Pancreas (tissue), 10 donors: ENCODE data around the gene TEKTIP1. TPM values are rescaled to one million over a fixed set of nuclear protein-coding genes. Genes with fewer than 3 reads are reported as not detected.
"Not testable (repeated sequence)": the region's sequence is repeated elsewhere in the genome, so short reads cannot be mapped to it uniquely, and the experiment has no call there.

Experiments used
- ATAC-seq, 4 donors: fragments of 200-7000 bp; cut with Tn5 transposase; one replicate each; pipeline versions ENCODE4 v1.8.0 to v1.9.1; 2020; ENCODE audit warnings: mild to moderate bottlenecking in 4 of 4, moderate library complexity in 4 of 4
- DNase-seq, 6 donors: peaks; one replicate each; pipeline ENCODE4 v3.0.0-alpha.2; 2020
- FAIRE-seq: peaks from 2 replicates; lab custom pipeline; 2012; peaks lifted over from hg19 to GRCh38; lab: Jason Lieb, UNC
- H3K27ac ChIP-seq, 4 donors: fragments of 200-600 bp; sonication (generic); 1 replicate in 3 of 4; 2 replicates in 1 of 4; pipeline versions ENCODE4 v1.5.0 to v1.8.0; 2020
- H3K27me3 ChIP-seq, 4 donors: fragments of 200-600 bp; one replicate each; pipeline ENCODE4 v1.8.0; 2021
- H3K36me3 ChIP-seq, 3 donors: fragments of 200-600 bp; sonication (generic) in 1 of 3; one replicate each; pipeline versions ENCODE4 v1.5.0 to v1.8.0; 2020 to 2021
- H3K4me1 ChIP-seq, 3 donors: fragments of 200-600 bp; one replicate each; pipeline ENCODE4 v1.8.0; 2021
- H3K4me3 ChIP-seq, 4 donors: fragments of 200-600 bp; sonication (generic) in 2 of 4; one replicate each; pipeline versions ENCODE4 v1.5.0 to v1.8.0; 2020 to 2021
- H3K9me3 ChIP-seq, 4 donors: fragments of 200-600 bp; one replicate each; pipeline ENCODE4 v1.8.0; 2021
- WGBS, 2 donors: extraction: QIAGEN DNeasy Blood & Tissue Kit; methylation state at CpG; one replicate each; pipeline ENCODE4 v1.1.7; 2013; 5-methylcytosine and 5-hydroxymethylcytosine counted together
- intact Hi-C, 3 donors: fragments of 100-400 bp; cut with DNase I; formaldehyde crosslinking; loops; one replicate each; pipeline versions ENCODE4 v1.11.1 to v1.14.2; 2022
- polyA plus RNA-seq, 2 donors: library from polyadenylated mRNA; stranded (reverse); fragments of 200-250 nt; gene quantifications; one replicate each; pipeline ENCODE4 v1.2.3, GENCODE V29; 2013
- total RNA-seq, 6 donors: library from RNA; stranded (reverse); fragmentation: NEBNext Ultra II Directional in 4 of 6; extraction: Animal tissue kit (Norgen Biotek cat#: 25700) in 4 of 6; gene quantifications; one replicate each; pipeline versions ENCODE4 v1.2.1 to v1.2.4, GENCODE V29; 2021 to 2023
- TF ChIP-seq, protein P1 (sequence below), 4 donors: fragments of 200-600 bp; sonication (generic) in 3 of 4; IDR thresholded peaks; one replicate each; pipeline versions ENCODE4 v1.5.0 to v1.8.0; 2021; ENCODE audit warnings: antibody characterized with exemption in 4 of 4
- donor health status: healthy with polysubstance abuse.
- donor health status: DM: no; HTN: no; CAD: no; lungs with moderate emphysema.
- donor health status: DM: no; HTN: no; CAD: no.
- donor health status: control.
- donor health status: control.
- donor health status: Bipolar disorder and iron deficiency.
- donor health status: DM: yes; HTN: yes; CAD: no.
- donor health status: DM: no; HTN: no; CAD: no.
- donor health status: DM: no; HTN: no; CAD: no.
- donor health status: DM: yes; HTN: yes; CAD: no.

TEKTIP1 gene
- total and polyA plus RNA-seq, 8 donors = 0.73 to 5.6 (median 2.3) TPM

DNA sequence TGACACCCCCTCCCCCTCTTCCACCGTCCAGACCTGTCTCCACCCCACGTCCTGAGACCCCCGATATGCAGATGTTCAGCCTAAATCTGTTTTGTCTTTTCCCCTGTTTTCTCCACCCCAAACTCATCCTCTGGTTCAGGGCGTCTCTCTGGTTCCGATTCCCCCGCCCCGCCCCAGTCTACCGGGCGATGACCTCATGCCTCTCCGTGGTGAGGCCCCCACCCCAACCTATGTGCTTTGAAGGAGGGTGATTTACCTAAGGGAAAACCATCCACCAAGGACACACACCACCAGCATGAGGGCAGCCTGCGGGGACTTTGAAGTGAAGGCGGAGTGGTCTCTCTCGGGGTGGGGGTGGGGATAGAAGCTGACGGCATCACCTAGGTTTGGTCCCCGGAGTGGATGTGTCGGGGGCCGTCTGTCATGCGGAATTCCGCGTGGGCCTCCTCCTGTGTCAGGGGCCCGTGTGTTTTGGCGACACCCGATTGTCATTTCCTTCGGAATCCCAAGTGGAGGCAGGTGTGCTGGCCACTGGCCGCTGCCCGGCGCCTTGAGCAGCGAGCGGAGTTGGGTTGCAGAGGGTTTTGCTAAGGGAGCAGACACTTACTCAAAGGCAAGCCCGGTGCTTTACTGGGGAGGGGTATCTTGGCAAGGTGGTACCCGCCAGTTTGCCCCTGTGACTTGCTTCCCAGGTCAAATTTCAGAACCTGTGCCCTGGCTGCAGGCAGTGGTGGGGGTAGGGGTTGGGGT lies 31.4 kb upstream of the TEKTIP1 start:
- no peak for FAIRE-seq
- no peaks in the 10 kb centered on the region for H3K27me3 ChIP-seq

DNA sequence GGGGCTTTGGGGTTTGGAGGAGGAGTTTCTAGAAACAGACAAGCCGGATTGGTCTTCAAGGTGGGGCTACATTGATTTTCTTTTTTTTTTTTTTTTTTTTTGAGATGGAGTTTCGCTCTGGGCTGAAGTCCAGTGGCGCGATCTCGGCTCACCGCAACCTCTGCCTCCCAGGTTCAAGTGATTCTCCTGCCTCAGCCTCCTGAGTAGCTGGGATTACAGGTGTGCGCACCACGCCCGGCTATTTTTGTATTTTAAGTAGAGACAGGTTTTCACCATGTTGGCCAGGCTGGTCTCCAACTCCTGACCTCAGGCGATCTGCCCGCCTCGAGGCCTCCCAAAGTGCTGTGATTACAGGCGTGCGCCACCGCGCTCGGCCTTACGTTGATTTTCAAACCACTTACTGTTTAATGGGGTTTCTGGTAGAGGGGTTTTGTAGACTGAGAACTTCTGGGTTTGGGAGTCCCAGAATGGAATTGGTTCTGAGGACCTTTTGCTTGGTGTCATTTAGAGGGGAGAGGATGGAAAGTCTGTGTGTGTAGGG lies 30.8 kb upstream of the TEKTIP1 start:
- H3K4me1 ChIP-seq = peaks cover 0 to 10% (median 6%) of the 10 kb centered on the region in 3 donors
- H3K27ac ChIP-seq, H3K4me3 ChIP-seq, ATAC-seq, H3K36me3 ChIP-seq, FAIRE-seq, H3K27me3 ChIP-seq, H3K9me3 ChIP-seq, intact Hi-C loops: not testable (repeated sequence)
- WGBS, 2 donors = 86 to 87% methylated on average over 18 of the region's 18 CpGs
- peak in 1 of 6 donors; percentile 33 for DNase-seq

More for the DNA sequence above, 31.4 kb upstream of the TEKTIP1 start:
- H3K4me3 ChIP-seq = peak overlapping the region; percentile 1 to 98 (median 92)
- intact Hi-C loops = no loop called here
- TF ChIP-seq, protein P1, sequence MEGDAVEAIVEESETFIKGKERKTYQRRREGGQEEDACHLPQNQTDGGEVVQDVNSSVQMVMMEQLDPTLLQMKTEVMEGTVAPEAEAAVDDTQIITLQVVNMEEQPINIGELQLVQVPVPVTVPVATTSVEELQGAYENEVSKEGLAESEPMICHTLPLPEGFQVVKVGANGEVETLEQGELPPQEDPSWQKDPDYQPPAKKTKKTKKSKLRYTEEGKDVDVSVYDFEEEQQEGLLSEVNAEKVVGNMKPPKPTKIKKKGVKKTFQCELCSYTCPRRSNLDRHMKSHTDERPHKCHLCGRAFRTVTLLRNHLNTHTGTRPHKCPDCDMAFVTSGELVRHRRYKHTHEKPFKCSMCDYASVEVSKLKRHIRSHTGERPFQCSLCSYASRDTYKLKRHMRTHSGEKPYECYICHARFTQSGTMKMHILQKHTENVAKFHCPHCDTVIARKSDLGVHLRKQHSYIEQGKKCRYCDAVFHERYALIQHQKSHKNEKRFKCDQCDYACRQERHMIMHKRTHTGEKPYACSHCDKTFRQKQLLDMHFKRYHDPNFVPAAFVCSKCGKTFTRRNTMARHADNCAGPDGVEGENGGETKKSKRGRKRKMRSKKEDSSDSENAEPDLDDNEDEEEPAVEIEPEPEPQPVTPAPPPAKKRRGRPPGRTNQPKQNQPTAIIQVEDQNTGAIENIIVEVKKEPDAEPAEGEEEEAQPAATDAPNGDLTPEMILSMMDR (IDR thresholded peaks at IDR 0.05) = no peak
- DNase-seq = peak in 3 of 6 donors; percentile 48 to 64 (median 56)
- no peaks in the 10 kb centered on the region for H3K36me3 ChIP-seq
- peaks cover 0 to 7% (median 0%) of the 10 kb centered on the region in 3 donors for H3K4me1 ChIP-seq
- H3K27ac ChIP-seq = peak overlapping the region in 1 of 4 donors; percentile 36
- ATAC-seq = peak in 3 of 4 donors; percentile 7 to 14 (median 11)
- WGBS, 2 donors = 14 to 16% methylated on average over 31 of the region's 31 CpGs
- H3K9me3 ChIP-seq = no peaks in the 10 kb centered on the region

DNA sequence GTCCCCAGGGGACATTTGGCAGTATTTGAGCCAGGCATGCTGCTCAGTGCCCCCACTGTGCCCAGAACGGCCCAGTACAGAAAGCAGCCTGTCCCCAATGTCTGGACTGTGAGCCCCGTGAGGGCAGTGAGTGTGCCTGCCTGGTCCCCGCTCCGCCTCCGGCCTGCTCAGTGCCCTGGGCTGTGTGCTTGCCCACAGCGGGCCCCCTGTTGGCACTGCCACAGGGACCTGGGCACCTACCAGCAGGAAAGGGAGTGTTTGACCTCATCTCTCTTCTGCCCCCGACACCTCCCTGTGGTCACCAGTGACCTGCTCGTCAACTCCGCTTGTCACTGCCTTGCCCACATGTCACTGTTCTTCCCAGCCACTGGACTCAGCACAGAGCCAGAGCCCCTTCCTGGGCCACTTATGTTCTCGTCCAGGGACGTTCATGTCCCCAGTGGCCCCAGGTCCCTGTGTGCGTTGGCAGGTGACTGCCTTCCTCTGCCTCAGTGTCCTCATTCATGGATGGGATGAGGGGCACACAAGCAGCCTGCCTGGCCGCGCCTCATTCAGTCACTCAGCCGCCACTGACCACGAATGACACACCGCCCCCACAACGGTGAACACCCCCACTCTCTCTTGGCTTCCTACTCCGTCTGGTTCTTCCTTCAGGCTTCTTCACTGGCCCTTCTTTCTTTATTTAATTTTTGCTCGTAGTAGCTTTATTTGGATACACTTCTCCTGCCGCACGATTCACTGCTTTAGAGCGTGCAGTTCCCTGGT lies 30.0 kb upstream of the TEKTIP1 start:
- TF ChIP-seq, protein P1 (IDR thresholded peaks at IDR 0.05) = no peak
- Histone ChIP-seq H3K9me3 (no peaks in the 10 kb centered on the region), H3K4me3 (no peak overlapping the region), H3K4me1 (peaks cover 0 to 11% (median 10%) of the 10 kb centered on the region in 3 donors), H3K27me3 (no peaks in the 10 kb centered on the region), H3K27ac (no peak overlapping the region), H3K36me3 (no peaks in the 10 kb centered on the region)
- intact Hi-C loops = no loop called here
- WGBS, 2 donors = 90 to 92% methylated on average over 23 of the region's 23 CpGs
- DNase-seq (peak in 1 of 6 donors; percentile 44), ATAC-seq (no peak), FAIRE-seq (no peak)

DNA sequence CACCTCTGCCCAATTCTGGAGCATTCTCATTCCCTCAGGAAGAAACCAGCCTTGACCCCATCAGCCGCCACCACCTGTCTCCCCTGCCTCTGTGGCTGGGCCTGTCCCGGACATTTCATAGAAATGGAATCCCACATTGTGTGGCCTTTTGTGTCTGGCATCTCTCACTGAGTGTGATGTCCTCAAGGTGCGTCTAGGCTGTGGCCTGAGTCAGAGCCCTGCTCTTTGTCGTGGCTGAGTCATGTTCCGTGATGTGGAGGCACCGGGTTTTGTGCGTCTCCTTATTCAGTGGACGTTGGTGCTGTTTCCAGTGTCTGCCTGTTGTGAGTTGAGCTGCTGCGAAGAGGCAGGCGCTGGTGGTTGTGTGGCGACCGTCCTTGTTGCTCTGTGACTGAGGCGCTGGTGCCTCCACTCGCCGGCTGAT lies 29.4 kb upstream of the TEKTIP1 start:
- DNase-seq (no peak), ATAC-seq (no peak), FAIRE-seq (no peak)
- H3K4me1 ChIP-seq = peaks cover 0 to 11% (median 10%) of the 10 kb centered on the region in 3 donors
- no peak overlapping the region for H3K4me3 ChIP-seq
- H3K9me3 ChIP-seq = no peaks in the 10 kb centered on the region
- 89 to 91% methylated on average over 15 of the region's 15 CpGs for WGBS, 2 donors
- H3K27ac ChIP-seq = no peak overlapping the region
- intact Hi-C loops = no loop called here
- no peaks in the 10 kb centered on the region for H3K36me3 ChIP-seq
- H3K27me3 ChIP-seq = no peaks in the 10 kb centered on the region
- TF ChIP-seq, protein P1 (IDR thresholded peaks at IDR 0.05) = no peak

DNA sequence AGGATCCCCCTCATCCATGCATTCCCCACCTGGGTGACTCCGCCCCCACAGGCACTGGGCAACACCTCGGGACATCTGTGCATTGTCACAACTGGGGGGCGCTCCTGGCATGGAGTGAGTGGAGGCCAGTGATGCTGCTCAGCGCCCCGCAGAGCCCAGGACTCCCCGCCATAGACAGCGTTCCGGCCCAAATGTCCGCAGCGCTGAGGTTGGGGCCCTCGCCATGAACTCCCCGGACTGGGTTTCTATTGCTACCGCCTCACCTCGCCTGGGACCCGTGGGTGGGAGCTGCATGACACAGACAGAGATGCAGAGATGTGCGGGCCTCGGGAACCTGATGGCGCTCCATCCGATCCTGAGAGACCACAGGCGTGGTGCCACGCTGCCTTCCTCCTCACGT lies 28.2 kb upstream of the TEKTIP1 start:
- intact Hi-C loops = no loop called here
- no peak for FAIRE-seq
- Histone ChIP-seq H3K4me1 (peaks cover 0 to 10% (median 6%) of the 10 kb centered on the region in 3 donors), H3K27ac (no peak overlapping the region), H3K9me3 (no peaks in the 10 kb centered on the region), H3K4me3 (no peak overlapping the region), H3K27me3 (no peaks in the 10 kb centered on the region), H3K36me3 (no peaks in the 10 kb centered on the region)
- DNase-seq = peak in 1 of 6 donors; percentile 33
- TF ChIP-seq, protein P1 (IDR thresholded peaks at IDR 0.05) = no peak
- WGBS, 2 donors = 88 to 91% methylated on average over 19 to 22 of the region's 22 CpGs
- ATAC-seq = no peak
